K562 (cell line): ENCODE measurements around the gene SOAT2. TPM values are rescaled to one million over a fixed set of nuclear protein-coding genes. Genes with fewer than 3 reads are reported as not detected.

Experiments used
- ATAC-seq: fragments of 200-7000 bp; cut with Tn5 transposase; 3 replicates; pipeline ENCODE4 v1.9.1; 2020; ENCODE audit warnings: moderate library complexity
- BruUV-seq: library from RNA; stranded (reverse); fragments of 400-500 nt; replicated peaks from 2 replicates; lab custom pipeline; 2021; lab: Mats Ljungman, UMichigan
- CTCF ChIA-PET: fragments of 300-600 bp; formaldehyde crosslinking; extraction: SDS; loops from one replicate; lab custom pipeline; 2021; ENCODE audit warnings: low intra/inter-chr PET ratio; lab: Yijun Ruan, JAX
- POLR2A ChIA-PET: fragments of 300-600, 350-650 bp; sonication (Branson Sonifier 250); formaldehyde crosslinking; extraction: SDS; loops from one replicate; lab custom pipeline; 2021; ENCODE audit warnings: antibody characterized with exemption, inconsistent platforms; lab: Yijun Ruan, JAX
- DNase-seq, 4 experiments: peaks; one replicate each; pipeline versions ENCODE4 v3.0.0 to v3.0.0-alpha.2; 2011 to 2018; ENCODE audit warnings: low spot score in 3 of 4, mixed read lengths in 3 of 4; ENCODE audit errors: extremely low read depth in 1 of 4
- FAIRE-seq: peaks from 2 replicates; lab custom pipeline; 2011; peaks lifted over from hg19 to GRCh38; lab: Jason Lieb, UNC
- H2AFZ ChIP-seq: 2 replicates; pipeline ENCODE4 v1.6.0; 2011; ENCODE audit warnings: low read depth, low read length, control low read depth, inconsistent platforms
- H3K27ac ChIP-seq: fragments of 200-600 bp; 3 replicates; pipeline ENCODE4 v1.8.0; 2011; ENCODE audit warnings: low read depth, mild to moderate bottlenecking, control low read depth, inconsistent platforms, low read length, moderate library complexity, mixed read lengths; ENCODE audit errors: extremely low read depth
- H3K27me3 ChIP-seq, 2 experiments: fragments of 300-600 bp in 1 of 2; 2 replicates in 1 of 2; 3 replicates in 1 of 2; pipeline versions ENCODE4 v1.6.0 to v1.8.0; 2011; ENCODE audit warnings: inconsistent platforms in 2 of 2, low read length in 2 of 2, mild to moderate bottlenecking in 1 of 2, mixed read lengths in 1 of 2, moderate library complexity in 1 of 2; ENCODE audit not compliant: control insufficient read depth in 2 of 2, insufficient read depth in 2 of 2
- H3K36me3 ChIP-seq: fragments of 300-600 bp; 3 replicates; pipeline ENCODE4 v1.8.0; 2011; ENCODE audit warnings: mild to moderate bottlenecking, low read length, inconsistent platforms; ENCODE audit not compliant: control insufficient read depth, insufficient read depth
- H3K4me1 ChIP-seq, 2 experiments: fragments of 200-600 bp in 1 of 2; replicated peaks in 1 of 2; 2 replicates in 1 of 2; 3 replicates in 1 of 2; pipeline versions ENCODE4 v1.5.1 to v1.8.0; 2011; ENCODE audit warnings: inconsistent platforms in 2 of 2, low read length in 2 of 2, mild to moderate bottlenecking in 1 of 2, mixed read lengths in 1 of 2, moderate library complexity in 1 of 2; ENCODE audit not compliant: control insufficient read depth in 2 of 2, insufficient read depth in 2 of 2
- H3K4me2 ChIP-seq: 2 replicates; pipeline ENCODE4 v1.6.1; 2011; ENCODE audit warnings: low read length, control low read depth, inconsistent platforms, mixed read lengths; ENCODE audit not compliant: insufficient read depth
- H3K4me3 ChIP-seq: fragments of 200-600 bp; sonication (generic), shearing (Covaris generic); 2 replicates; pipeline ENCODE4 v1.5.1; 2016; ENCODE audit warnings: control low read depth, inconsistent platforms
- H3K79me2 ChIP-seq: fragments of 200-600 bp; 3 replicates; pipeline ENCODE4 v1.8.0; 2011; ENCODE audit warnings: low read length, inconsistent platforms; ENCODE audit not compliant: control insufficient read depth, insufficient read depth
- H3K9ac ChIP-seq, 2 experiments: 2 replicates each; pipeline versions ENCODE4 v1.6.0 to v1.6.1; 2011; ENCODE audit warnings: low read depth in 2 of 2, low read length in 2 of 2, control low read depth in 1 of 2, inconsistent platforms in 1 of 2, mild to moderate bottlenecking in 1 of 2, mixed read lengths in 1 of 2; ENCODE audit not compliant: insufficient read depth in 1 of 2
- H3K9me1 ChIP-seq: one replicate; pipeline ENCODE4 v1.6.0; 2011; ENCODE audit warnings: inconsistent platforms, mild to moderate bottlenecking, low read length, moderate library complexity; ENCODE audit not compliant: control insufficient read depth, insufficient read depth
- H3K9me3 ChIP-seq: replicated peaks from 2 replicates; pipeline ENCODE4 v1.5.1; 2011; ENCODE audit warnings: low read depth, low read length, inconsistent platforms; ENCODE audit not compliant: control insufficient read depth, insufficient read depth
- H4K20me1 ChIP-seq: replicated peaks from 2 replicates; pipeline ENCODE4 v1.6.1; 2011; ENCODE audit warnings: low read length, inconsistent platforms, mixed read lengths; ENCODE audit not compliant: control insufficient read depth, insufficient read depth
- CHD4 ChIP-seq: fragments of 200-600 bp; sonication (generic); IDR thresholded peaks from 3 replicates; pipeline ENCODE4 v1.6.1; 2012; ENCODE audit warnings: low read depth, mild to moderate bottlenecking, mixed read lengths, low read length, inconsistent platforms; ENCODE audit not compliant: insufficient read depth, insufficient replicate concordance, poor library complexity, severe bottlenecking
- CREM ChIP-seq: IDR thresholded peaks from 2 replicates; pipeline ENCODE4 v1.6.1; 2014; ENCODE audit warnings: antibody characterized with exemption, low read depth
- HDAC2 ChIP-seq: fragments of 450-650 bp; IDR thresholded peaks from 2 replicates; pipeline ENCODE4 v1.6.1; 2016; ENCODE audit warnings: mild to moderate bottlenecking
- HEY1 ChIP-seq: fragments of 250-450 bp; sonication (Bioruptor Pico); IDR thresholded peaks from 2 replicates; pipeline ENCODE4 v1.5.0; 2020; ENCODE audit warnings: mild to moderate bottlenecking, moderate library complexity, borderline replicate concordance
- IFI16 ChIP-seq: fragments of 250-450 bp; sonication (Bioruptor Pico); IDR thresholded peaks from 2 replicates; pipeline ENCODE4 v2.1.2; 2022; ENCODE audit warnings: mild to moderate bottlenecking, inconsistent platforms
- NFE2L1 ChIP-seq: fragments of 450-650 bp; IDR thresholded peaks from 2 replicates; pipeline ENCODE4 v1.6.1; 2016; ENCODE audit warnings: missing genetic modification characterization, low read depth, mild to moderate bottlenecking, missing compliant biosample characterization, moderate library complexity, borderline replicate concordance
- RBM34 ChIP-seq: fragments of 200-400 bp; formaldehyde crosslinking; IDR thresholded peaks from 2 replicates; pipeline ENCODE4 v1.6.1; 2018; ENCODE audit warnings: low read length, borderline replicate concordance; ENCODE audit not compliant: insufficient read depth
- RNF2 ChIP-seq: sonication (generic); IDR thresholded peaks from 2 replicates; pipeline ENCODE4 v1.6.1; 2016
- SMAD3 ChIP-seq: fragments of 450-650 bp; formaldehyde crosslinking; conservative IDR thresholded peaks from 2 replicates; pipeline ENCODE4 v1.4.0; 2020; ENCODE audit warnings: mild to moderate bottlenecking
- SMARCE1 ChIP-seq: fragments of 450-650 bp; IDR thresholded peaks from 2 replicates; pipeline ENCODE4 v1.7.1; 2016; ENCODE audit warnings: mild to moderate bottlenecking
- TSC22D4 ChIP-seq: fragments of 450-650 bp; IDR thresholded peaks from 2 replicates; pipeline ENCODE4 v1.6.1; 2016; ENCODE audit warnings: missing genetic modification characterization, missing biosample characterization, control low read depth
- ZC3H4 ChIP-seq: sonication (generic); formaldehyde crosslinking; IDR thresholded peaks from 2 replicates; pipeline ENCODE4 v1.9.0; 2021; ENCODE audit warnings: missing genetic modification reagents, borderline replicate concordance
- ZNF134 ChIP-seq: fragments of 250-450 bp; sonication (Bioruptor Pico); conservative IDR thresholded peaks from 2 replicates; pipeline ENCODE4 v1.4.0; 2020
- ZNF384 ChIP-seq: IDR thresholded peaks from 2 replicates; pipeline ENCODE4 v1.6.1; 2012; ENCODE audit warnings: low read depth, low read length, improper control_type of control experiment
- WGBS: fragments of 100-300 bp; shearing (Covaris generic); methylation state at CpG from one replicate; pipeline ENCODE4 v1.1.6; 2016; ENCODE audit warnings: low coverage, mixed read lengths; ENCODE audit not compliant: insufficient coverage; ENCODE audit errors: missing lambda C conversion rate; 5-methylcytosine and 5-hydroxymethylcytosine counted together
- in situ Hi-C: fragments of 300-500 bp; cut with MboI; formaldehyde crosslinking; loops from 4 replicates; pipeline ENCODE4 v1.15.0; 2018; ENCODE audit warnings: inconsistent platforms, mixed read lengths
- intact Hi-C: fragments of 100-400 bp; cut with micrococcal nuclease; formaldehyde crosslinking; loops from 2 replicates; pipeline ENCODE4 v1.14.2; 2022
- polyA plus RNA-seq, 8 experiments: library from polyadenylated mRNA; depleted of rRNA in 4 of 8; stranded (reverse) in 5 of 8; unstranded in 3 of 8; fragments of >200 nt; fragmentation: Nextera tagmentation in 2 of 8; fragmentation: Illumina TruSeq in 1 of 8; extraction: Ambion mirVana in 2 of 8; extraction: Trizol in 1 of 8; gene quantifications; 2 replicates each; pipeline versions ENCODE4 v1.2.1 to v1.2.3, GENCODE V29; 2011 to 2014; ENCODE audit warnings: inconsistent platforms in 1 of 8, missing spikeins in 1 of 8
- total RNA-seq, 7 experiments: library from RNA; depleted of rRNA in 6 of 7; stranded (reverse); fragments of >200 nt in 6 of 7; fragmentation: Illumina TruSeq in 2 of 7; extraction: Trizol in 2 of 7; gene quantifications; 2 replicates each; pipeline versions ENCODE4 v1.2.1 to v1.2.3, GENCODE V29; 2011 to 2021; ENCODE audit warnings: low replicate concordance in 1 of 7
- TF ChIP-seq, protein P1 (sequence below): sonication (generic); formaldehyde crosslinking; IDR thresholded peaks from 2 replicates; pipeline ENCODE4 v1.8.1; 2023; ENCODE audit warnings: mild to moderate bottlenecking, missing genetic modification reagents
- TF ChIP-seq, protein P2 (sequence below): sonication (generic); formaldehyde crosslinking; IDR thresholded peaks from 2 replicates; pipeline ENCODE4 v1.8.1; 2022; ENCODE audit warnings: missing genetic modification reagents
- TF ChIP-seq, protein P3 (sequence below): fragments of 250-450 bp; sonication (Bioruptor Pico); IDR thresholded peaks from 2 replicates; pipeline ENCODE4 v1.4.0; 2020; ENCODE audit warnings: mild to moderate bottlenecking

SOAT2 gene
- total and polyA plus RNA-seq, 9 of the 15 experiments (the other 6 are each of a cell fraction or from before 2014, with no cell fraction given): 0.04 TPM; not detected in 8

DNA sequence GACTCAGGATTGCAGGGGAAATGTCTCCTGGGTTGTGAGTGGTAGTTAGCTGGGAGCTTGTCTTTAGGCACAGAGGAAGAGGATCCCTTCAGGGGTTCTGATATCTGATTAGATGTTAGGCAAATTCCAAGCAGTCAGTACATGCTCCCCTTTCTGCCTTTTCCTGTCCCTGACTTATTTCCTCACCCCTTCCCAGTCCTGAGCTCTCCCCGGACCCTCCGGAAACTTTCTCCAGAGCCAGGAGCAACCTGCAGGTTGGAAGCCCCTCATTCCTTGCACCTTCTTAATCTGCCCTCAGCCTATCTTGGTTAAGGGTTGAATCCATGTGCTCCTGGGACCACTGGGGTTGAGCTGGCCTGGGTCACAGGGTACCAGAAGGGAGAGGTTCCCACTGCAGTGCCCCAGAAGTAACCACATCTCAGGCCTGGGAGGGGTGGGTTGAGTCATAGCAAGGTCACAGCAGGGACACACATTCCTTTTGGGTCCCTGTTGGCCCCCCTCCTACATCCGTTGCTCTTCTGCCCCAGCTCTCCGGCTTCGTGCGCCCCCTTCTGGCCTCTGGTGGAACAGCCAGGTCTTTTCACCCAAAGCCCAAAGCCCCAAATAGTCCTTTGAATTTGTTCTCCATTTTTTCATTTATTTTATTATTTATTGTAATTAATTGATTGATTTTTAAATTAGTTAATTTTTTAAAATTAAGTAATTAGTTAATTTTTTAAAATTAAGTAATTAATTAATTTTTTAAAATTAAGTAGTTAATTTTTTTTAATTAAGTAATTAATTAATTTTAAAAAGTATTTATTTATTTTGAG lies 4.0 kb upstream of the SOAT2 start:
- H3K79me2 ChIP-seq: no peaks in the 10 kb centered on the region
- H3K9ac ChIP-seq: peak overlapping the region in 1 of 2 experiments; percentile 56; a peak in 3 of 4 replicates
- H3K27me3 ChIP-seq: no peaks in the 10 kb centered on the region; a peak in 1 of 5 replicates
- intact Hi-C loops: loop anchor here (1.0 kb wide), 1 partner anchor 33 kb away; no protein-coding TSS in a partner anchor
- DNase-seq (peak; percentile 94 to 96 (median 96)), FAIRE-seq (peak; percentile 97), ATAC-seq (peak; percentile 88)
- H3K4me3 ChIP-seq: no peak overlapping the region
- peak overlapping the region; percentile 98 for H2AFZ ChIP-seq
- peak overlapping the region; percentile 72 for H3K27ac ChIP-seq
- H4K20me1 ChIP-seq: no peaks in the 10 kb centered on the region
- no TSS peak for BruUV-seq
- peak overlapping the region; percentile 76 for H3K4me2 ChIP-seq
- peaks cover 39 to 45% of the 10 kb centered on the region in 2 experiments for H3K4me1 ChIP-seq
- H3K36me3 ChIP-seq: no peaks in the 10 kb centered on the region
- in situ Hi-C loops: no loop called here
- no peaks in the 10 kb centered on the region for H3K9me3 ChIP-seq
- CTCF ChIA-PET: interaction anchor here (0.7 to 2.9 kb wide), 7 partner anchors 10 to 91 kb away, joined by 3 to 49 read pairs (median 3); no protein-coding TSS in a partner anchor
- H3K9me1 ChIP-seq: peaks cover 6% of the 10 kb centered on the region
- POLR2A ChIA-PET: interaction anchor here (0.5 to 1.4 kb wide), 9 partner anchors 16 to 1708 kb away, joined by 3 to 9 read pairs (median 3); partner anchors contain the start of genes AAAS, GALNT6 and SPRYD3
- 17% methylated on average over 6 of the region's 6 CpGs for WGBS
- TF ChIP-seq IFI16 (CRISPR knock-in tag): no peak
- TF ChIP-seq SMAD3 (CRISPR knock-in tag): no peak
- TF ChIP-seq TSC22D4 (tag): no peak
- no peak for TF ChIP-seq ZNF134 (CRISPR knock-in tag)
- TF ChIP-seq CHD4: no peak
- TF ChIP-seq, protein P1, sequence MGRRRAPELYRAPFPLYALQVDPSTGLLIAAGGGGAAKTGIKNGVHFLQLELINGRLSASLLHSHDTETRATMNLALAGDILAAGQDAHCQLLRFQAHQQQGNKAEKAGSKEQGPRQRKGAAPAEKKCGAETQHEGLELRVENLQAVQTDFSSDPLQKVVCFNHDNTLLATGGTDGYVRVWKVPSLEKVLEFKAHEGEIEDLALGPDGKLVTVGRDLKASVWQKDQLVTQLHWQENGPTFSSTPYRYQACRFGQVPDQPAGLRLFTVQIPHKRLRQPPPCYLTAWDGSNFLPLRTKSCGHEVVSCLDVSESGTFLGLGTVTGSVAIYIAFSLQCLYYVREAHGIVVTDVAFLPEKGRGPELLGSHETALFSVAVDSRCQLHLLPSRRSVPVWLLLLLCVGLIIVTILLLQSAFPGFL (CRISPR knock-in tag): no peak
- TF ChIP-seq HEY1: no peak
- 0 out of 2 replicates have a peak, but pooled peaks have one; percentile 51 for TF ChIP-seq HDAC2
- peak; percentile 56 for TF ChIP-seq SMARCE1
- 0 out of 2 replicates have a peak, but pooled peaks have one; percentile 30 for TF ChIP-seq RNF2
- TF ChIP-seq, protein P2, sequence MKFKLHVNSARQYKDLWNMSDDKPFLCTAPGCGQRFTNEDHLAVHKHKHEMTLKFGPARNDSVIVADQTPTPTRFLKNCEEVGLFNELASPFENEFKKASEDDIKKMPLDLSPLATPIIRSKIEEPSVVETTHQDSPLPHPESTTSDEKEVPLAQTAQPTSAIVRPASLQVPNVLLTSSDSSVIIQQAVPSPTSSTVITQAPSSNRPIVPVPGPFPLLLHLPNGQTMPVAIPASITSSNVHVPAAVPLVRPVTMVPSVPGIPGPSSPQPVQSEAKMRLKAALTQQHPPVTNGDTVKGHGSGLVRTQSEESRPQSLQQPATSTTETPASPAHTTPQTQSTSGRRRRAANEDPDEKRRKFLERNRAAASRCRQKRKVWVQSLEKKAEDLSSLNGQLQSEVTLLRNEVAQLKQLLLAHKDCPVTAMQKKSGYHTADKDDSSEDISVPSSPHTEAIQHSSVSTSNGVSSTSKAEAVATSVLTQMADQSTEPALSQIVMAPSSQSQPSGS: no peak
- TF ChIP-seq NFE2L1 (tag): no peak
- TF ChIP-seq RBM34: no peak
- TF ChIP-seq ZNF384: no peak
- TF ChIP-seq ZC3H4 (CRISPR knock-in tag): no peak
- TF ChIP-seq CREM: peak; percentile 67
- TF ChIP-seq, protein P3, sequence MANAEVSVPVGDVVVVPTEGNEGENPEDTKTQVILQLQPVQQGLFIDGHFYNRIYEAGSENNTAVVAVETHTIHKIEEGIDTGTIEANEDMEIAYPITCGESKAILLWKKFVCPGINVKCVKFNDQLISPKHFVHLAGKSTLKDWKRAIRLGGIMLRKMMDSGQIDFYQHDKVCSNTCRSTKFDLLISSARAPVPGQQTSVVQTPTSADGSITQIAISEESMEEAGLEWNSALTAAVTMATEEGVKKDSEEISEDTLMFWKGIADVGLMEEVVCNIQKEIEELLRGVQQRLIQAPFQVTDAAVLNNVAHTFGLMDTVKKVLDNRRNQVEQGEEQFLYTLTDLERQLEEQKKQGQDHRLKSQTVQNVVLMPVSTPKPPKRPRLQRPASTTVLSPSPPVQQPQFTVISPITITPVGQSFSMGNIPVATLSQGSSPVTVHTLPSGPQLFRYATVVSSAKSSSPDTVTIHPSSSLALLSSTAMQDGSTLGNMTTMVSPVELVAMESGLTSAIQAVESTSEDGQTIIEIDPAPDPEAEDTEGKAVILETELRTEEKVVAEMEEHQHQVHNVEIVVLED (CRISPR knock-in tag): no peak
